C1 segment of cervical spinal cord (tissue), 14 donors: Measurements from ENCODE around the gene MISP3.
A peak's percentile ranks its signal among the peaks of the same experiment; 100 is the strongest.

Experiments
- DNase-seq, 14 donors: peaks; one replicate each; lab custom pipeline; 2025; lab: John Stamatoyannopoulos, UW

Gene MISP3

GRCh38 chr19:14053500-14053899 lies 19.1 kb upstream of the MISP3 start:
- no peak for DNase-seq

GRCh38 chr19:14054099-14054498 lies 18.5 kb upstream of the MISP3 start:
- DNase-seq = no peak

DNA sequence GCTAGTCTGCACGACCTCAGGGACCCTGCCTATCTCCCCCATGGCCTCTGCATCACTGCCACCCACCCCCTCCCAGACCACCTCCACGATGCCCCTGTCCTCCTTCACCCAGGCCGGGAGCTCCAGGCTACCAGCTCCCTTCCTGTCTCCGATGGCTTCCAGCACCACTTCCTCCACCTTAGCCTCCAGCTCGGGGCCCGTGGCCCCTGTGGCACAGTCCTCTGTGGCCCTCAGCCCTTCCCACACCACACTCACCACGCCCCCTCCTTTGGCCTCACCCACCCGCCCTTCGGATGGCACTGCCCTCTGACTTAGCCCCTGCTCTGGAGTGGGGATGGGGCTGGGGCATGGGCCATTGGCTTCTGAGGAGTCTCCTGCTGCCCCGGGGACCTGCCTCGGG lies 17.9 kb upstream of the MISP3 start:
- DNase-seq = no peak

GRCh38 chr19:14055396-14055795 lies 17.2 kb upstream of the MISP3 start:
- DNase-seq = no peak

DNA sequence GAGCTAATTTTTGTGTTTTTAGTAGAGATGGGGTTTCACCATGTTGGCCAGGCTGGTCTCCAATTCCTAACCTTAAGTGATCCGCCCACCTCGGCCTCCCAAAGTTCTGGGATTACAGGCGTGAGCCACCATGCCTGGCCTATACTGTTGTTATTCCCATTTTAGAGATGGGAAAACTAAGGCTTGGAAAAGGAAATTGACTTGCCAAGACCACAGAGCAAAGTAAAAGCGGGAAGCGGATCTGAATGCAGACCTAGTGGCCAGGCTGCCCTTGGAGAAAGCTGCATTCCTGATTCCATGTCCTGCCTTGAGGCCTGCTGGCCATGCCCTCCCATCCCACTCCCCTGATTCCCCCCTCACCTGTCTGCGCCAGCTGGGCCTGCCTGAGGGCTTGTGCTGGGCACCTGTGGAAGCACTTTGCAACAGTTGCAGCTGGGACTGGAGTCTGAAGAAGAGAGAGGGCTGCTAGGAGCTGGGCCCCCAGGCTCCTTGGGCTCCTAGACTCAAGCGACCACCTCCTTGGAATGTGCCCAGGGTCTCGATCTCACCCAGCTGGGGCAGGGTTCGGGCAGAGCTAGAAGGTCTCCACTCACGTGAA lies 16.4 kb upstream of the MISP3 start:
- DNase-seq = no peak

DNA sequence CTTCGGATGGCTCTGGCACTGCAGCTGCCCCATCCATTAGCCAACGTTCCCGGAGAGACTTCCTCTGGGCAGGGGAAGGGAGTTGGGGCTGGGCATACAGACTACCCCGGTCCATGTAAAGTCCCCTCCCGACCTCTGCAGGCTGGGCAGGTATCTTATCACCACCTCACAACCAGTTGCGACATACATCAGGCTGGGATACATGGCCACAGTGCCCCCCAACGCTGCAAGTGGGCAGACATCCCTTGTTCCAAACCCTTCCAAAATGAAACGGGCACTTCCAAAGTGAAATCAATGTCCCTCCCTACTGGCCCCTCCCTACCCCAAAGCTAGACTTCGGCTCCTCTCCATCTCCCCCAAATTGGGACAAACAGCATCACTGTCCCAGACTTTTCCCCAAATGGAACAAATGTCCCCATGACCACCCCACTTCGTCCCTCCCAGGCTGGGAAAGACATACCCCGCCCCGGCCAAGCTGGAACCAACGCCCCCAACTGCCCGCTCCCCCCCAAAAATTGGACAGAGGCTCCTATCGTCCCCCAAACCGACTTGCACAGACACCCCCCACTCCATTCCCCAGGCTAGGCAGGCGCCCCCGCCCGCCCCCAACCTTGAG lies 15.7 kb upstream of the MISP3 start:
- DNase-seq = no peak

DNA sequence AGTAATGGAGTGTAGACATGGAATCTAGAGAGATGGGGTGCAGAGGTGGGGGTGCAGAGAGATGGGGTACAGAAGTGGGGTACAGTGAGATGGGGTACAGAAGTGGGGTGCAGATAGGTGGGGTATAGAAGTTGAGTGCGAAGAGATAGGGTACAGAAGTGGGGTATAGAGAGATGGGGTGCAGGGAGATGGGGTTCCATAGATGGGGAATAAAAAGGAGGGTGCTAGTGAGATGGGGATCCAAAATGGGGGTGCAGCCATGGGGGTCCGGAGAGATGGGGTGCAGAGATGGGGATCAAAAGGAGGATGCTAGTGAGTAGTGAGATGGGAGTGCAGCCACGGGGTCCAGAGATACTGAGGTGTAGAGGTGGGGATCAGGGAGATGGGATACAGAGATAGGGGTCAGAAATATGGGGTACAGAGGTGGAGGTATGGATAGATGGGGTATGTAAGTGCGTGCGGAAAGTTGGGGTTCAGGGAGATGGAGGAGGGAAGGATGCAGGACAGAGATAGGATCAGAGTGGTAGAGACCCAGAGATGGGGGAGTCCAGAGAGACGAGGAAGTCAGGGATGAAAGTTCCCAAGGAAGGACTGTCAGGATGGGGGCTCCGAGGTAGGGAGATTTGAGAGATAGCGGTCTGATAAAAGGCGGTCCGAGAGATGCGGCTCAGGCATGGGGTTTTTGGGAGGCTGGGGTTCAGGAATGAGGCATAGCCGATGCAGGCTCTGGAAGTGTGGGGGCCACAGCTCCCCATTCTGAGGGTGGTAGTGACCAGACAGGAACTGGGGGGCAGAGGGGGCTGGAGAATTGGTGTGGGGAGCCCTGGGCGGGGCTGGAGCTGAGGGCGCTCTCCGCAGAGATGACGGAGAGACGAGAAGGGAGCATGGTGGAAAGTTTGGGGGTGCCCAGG lies 14.1 kb upstream of the MISP3 start:
- DNase-seq = no peak

GRCh38 chr19:14059093-14059480 lies 13.5 kb upstream of the MISP3 start:
- no peak for DNase-seq

DNA sequence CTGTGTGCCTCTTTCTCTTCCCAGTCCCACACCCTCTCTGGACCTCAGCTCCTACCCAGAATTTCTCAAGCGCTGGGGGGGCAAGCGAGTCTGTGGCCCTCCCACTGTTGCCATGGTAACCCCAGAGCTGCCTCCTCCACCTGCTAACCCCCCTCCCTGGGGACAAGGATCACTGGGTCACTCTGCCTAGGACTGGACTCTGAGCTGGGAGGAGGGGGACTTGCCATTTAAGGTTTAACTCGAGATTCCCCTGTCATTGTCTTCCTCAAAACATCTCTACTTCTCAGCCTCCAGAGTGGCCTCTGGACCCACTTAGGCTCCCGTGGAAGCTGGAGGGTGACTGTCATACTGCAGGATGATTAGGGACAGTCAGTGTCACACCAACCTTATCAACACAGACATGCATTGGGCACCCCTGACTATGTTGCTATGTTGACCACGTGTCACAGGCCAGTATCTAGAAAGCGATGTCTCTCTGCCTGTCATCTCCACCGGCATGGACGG lies 12.9 kb upstream of the MISP3 start:
- DNase-seq = no peak

GRCh38 chr19:14061081-14061749 lies 11.4 kb upstream of the MISP3 start:
- DNase-seq = no peak

GRCh38 chr19:14061751-14062557 lies 10.6 kb upstream of the MISP3 start, which contains the start of gene PALM3:
TSS of gene PALM3 (minus strand) at chr19:14062076. CDS start at chr19:14061980, 96 bp downstream.
- DNase-seq = no peak

GRCh38 chr19:14062558-14062855 lies 10.1 kb upstream of the MISP3 start:
- DNase-seq = no peak

DNA sequence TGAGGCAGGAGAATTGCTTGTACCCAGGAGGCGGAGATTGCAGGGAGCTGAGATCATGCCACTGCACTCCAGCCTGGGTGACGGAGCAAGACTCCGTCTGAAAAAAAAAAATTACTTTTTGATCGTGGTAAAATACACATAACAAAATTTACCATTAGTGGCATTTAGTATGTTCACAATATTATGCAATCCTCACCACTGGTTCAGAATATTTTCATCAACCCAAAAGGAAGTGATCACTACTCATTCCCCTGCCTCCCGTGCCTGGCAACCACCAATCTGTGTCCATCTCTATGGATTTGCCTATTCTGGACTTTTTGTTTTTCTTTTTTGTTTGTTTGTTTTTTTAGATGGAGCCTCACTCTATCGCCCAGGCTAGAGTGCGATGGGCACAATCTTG lies 9.5 kb upstream of the MISP3 start:
- no peak for DNase-seq

- DNase-seq = no peak
Measured at GRCh38 chr19:14066134-14066533, 6.5 kb upstream of the MISP3 start.

- DNase-seq = no peak
Measured at GRCh38 chr19:14070268-14071050, 2.1 kb upstream of the MISP3 start.

DNA sequence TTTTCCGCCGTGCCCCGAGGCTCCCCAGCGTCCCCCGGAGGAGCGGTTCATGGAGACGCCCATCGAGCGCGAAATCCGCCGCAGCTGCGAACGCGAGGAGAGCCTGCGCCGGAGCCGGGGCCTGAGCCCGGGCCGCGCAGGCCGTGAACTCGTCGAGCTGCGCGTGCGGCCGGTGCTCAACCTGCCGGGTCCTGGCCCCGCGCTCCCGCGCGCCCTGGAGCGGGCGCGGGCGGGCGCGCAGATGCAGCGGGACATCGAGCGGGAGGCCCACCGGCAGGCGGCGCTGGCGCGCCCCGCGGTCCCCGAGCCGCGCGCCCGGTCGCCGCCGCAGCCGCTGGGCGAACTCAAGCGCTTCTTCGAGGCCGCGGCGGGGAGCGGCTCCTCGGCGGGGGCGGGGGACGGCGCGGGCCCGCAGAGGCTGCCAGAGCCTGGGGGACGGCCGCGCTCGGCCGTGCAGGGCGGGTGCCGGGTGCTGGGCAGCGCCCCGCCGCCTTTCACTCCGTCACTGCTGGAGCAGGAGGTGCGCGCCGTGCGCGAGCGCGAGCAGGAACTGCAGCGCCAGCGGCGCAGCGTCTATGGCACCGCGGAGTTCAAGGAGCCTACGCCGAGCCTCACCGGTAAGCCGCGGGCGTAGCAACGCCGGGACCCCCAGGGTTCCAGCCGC lies 807 bp downstream of the MISP3 start:
- peak in 12 of 14 donors; percentile 28 to 86 (median 65) for DNase-seq

DNA sequence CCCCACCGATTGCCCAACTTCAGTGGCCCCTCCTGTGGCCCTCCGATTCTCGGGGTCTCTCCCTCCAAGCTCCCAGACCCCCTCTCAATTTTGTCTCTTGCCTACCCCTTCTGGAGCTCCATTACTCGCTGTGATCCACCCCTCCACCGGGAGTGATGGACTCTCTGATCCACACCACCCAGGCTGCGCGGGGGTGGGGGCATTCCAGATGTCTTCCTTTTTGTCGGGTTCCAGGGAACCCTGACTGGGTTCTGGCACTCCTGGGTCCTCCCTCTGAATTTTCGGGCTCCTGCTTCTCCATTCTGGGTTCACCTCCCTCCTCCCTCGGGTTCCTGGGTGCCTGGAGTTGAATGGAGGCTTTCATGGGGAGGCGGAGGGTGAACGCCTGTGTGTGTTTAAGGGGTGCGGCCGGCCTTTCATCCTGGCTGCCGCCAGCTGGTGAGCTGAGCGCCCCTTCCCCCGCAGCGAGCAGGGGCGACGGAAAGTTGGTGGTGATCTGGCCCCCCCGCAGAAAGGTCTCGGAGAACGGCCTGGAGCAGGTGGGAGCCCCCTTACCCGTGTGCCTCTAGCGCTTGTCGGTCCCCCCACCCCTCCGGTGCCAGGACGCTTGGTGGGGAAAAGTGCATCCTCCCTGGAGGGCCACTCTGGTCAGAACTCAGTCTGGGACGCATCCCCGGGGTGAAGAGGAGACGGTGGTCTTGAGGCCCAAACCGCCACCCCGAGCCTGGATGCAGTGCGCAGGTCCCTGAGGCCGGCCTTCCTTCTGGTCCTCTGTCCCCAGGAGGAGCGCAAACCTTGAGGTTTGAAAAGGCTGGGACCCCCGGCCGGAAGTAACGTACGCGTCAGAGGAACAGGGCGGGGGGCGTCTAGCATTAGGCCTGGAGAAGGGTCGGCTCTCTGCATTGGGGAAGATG lies 1.6 kb downstream of the MISP3 start:
- DNase-seq = peak in 11 of 14 donors; percentile 45 to 73 (median 55)

DNA sequence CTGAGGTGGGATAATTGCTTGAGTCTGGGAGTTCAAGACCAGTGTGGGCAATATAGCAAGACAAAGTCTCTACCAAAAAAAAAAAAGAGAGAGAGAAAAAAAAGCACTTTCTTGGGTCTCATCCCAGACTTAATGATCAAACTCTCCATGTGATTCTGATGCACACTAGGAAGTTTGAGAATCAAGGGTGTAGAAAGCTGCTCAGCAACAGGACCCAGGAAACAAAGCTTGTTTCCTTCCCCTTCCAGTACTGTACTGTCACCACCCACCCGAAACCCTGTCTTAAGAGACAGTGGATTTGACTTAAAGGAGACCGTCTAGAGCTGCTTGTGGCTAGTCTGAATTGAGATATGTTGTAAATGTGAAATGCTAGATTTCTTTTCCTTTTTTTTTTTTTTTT lies 5.8 kb downstream of the MISP3 start:
- DNase-seq = no peak
